ENCODE measurements around the gene UQCC5. TPM values are rescaled to one million over a fixed set of nuclear protein-coding genes. Genes with fewer than 3 reads are reported as not detected.
A peak's percentile ranks its signal among the peaks of the same experiment; 100 is the strongest.

UQCC5 gene
- total RNA-seq, 1 donor from 2014 or later, result 16.0 TPM

DNA sequence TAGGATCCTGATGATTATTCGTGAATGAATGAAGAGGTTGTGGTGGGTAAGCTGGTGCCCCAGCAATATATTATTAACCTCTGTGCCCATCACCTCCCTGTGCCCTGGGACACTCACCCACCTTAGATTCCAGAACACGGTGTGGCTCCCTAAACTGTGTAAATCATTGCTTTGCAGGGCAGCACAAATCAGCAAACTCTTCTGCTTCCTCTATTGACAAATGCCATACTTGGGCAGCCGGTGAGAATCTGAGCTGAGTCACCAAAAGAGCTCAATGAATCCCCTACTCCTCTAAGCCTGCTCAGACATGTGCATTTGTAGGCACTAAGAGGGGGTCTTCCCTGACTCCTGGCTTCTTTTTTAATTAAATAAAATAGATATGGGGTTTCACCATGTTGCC is 15.7 kb downstream of the UQCC5 start:
- intact Hi-C loops (cut with DNase I), result no loop called here
- DNase-seq (ENCODE audit: low spot score) (no peak), ATAC-seq (no peak)

DNA sequence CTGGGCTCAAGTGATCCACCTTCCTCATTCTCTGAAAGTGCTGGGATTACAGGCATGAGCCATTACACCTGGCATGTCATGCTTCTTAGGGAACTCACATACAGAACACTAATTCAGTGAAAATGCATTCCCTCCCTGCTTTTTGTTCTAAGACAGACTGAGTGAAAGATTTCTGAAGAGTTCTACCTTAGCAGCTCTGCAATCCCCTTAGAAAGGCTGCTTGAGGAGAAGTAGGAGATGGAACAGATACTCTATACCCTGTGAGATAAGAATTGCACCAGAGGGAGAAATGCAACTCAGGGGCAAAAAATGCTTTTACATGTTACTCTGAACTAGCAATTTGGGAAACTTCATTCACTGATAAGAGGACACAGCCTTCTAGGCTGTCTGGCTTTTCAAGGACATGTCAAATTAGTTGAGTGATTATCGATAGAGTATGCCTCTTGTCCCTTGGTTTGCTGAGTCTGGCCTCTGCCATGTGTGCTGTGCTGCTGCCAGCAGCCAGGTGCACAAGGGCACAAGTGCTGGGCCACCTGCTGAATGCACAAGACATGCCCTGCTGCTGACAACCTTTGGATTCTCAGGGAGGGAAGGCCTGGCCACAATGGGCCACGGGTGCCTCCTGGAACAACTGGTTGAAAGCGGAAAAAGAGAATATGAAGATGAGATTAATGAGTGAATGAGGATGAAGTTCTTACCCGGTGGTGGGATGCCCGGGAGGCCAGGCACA is 17.8 kb downstream of the UQCC5 start:
- ATAC-seq (no peak), DNase-seq (ENCODE audit: low spot score) (no peak)
- intact Hi-C loops (cut with DNase I), result no loop called here

DNA sequence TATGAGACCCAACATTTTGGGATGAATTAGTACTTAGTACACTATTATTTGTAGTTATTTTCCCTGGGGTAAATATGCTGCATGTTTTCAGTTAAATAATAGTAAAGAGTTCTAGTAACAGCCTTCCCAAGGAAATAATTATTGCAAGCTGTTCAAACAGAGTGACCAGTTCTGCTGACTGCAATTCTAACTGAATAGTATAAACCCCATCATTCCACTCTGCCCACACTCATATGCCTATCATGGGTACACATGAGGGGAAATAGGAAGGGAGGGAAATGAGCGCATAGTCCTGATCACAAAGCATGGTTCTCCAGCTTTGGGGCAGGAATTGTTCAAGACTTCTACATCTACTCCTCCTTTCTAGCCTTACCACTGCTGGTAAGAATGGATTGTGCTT is 18.7 kb downstream of the UQCC5 start:
- intact Hi-C loops (cut with DNase I), result no loop called here
- DNase-seq (ENCODE audit: low spot score), result no peak

DNA sequence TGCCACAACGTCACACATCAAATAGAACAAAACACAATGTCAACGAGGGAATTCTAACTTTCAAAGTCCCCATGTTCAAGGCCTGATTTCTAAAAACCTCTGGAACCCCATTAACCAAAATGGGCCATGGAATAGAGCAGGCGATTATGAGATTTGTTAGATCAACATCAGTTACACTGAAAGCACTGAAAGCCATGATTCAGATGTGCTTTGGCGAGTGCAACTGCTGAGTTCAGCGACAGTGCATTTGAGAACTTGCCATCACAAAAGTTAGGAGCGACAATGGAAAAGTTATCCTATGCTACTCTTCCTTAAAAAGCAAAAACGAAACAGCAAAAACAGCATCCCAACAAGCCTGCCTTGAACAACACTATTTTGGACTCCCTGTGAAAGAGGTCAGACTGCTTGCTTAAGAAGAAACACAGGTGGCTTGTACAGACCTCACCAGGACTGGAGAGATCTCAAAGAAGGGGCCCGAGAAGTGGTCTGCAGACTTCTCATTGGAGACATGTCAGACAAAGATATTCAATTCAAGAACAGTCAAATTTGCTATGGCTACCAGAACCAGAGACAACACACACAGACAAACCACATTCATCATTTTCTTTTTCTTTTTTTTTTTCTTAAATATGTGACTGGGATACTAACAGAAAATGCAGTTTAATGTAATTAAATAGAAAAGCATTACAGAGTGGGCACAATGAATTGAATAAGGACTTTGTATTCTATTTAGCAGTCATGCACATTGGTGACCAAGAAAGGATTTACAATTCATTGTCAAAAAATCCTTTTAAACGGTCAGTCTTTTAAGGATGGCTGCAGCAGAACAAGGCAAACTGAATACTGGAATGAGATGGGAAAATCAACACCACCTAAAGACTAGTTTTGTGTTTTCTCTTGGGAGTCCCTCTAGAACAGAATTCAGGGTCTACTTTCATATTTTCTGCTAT is 20.9 kb downstream of the UQCC5 start:
- intact Hi-C loops (cut with DNase I), result no loop called here
- ATAC-seq (peak; percentile 60), DNase-seq (ENCODE audit: low spot score) (no peak)

More for the DNA sequence above, 18.7 kb downstream of the UQCC5 start:
- ATAC-seq, result peak; percentile 18

DNA sequence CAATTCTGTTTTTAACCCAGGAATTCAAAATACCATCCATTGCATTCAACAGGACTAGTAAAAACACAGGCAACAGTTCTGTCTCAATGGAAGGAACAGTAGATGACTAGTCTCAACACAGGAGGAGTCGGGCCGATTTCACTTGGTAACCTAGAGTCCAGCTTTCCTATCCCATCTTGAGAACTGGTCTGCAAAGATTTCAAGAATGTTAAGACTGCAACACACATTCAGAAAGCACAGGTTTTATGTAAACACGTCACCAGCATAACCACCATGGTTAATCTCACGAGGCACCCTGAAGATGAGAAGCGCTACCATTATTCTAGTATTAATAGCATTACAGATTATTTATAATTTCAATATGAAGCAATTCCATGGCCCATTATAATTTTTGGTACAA is 22.0 kb downstream of the UQCC5 start:
- ATAC-seq, result no peak
- no peak for DNase-seq (ENCODE audit: low spot score)
- intact Hi-C loops (cut with DNase I), result no loop called here

DNA sequence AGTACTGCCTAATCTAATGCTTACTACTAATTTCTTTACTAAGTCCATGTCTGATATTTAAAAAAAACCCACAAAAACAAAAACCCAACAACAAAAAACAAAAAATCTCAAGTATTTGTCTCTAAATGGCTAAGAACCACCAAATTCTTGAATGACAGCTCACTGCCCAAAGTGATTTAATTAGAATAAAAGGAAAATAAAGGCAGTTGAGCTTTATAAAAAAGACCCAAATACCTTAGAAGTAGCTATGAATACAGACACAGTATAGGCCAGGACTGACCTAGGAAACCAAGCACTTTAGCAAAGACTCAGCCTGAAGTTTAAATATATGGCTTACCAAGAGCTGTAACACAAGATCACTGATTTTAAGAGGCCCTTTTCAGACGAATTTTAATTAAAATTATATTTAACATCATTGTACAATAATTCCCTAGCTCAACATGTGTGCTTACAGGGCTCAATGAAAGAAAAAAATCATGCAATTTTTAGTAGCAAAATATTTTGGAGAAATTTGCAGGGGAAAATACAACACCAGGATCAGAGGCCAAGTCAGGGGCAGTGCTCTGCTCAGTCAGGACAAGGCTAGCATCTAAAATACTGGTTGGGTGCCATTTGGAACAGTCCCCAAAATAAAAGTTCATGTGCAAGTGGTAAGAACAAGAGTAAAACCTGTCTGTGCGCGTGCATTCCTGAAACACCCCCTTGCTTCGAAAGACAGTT is 24.8 kb downstream of the UQCC5 start:
- ATAC-seq, result no peak
- DNase-seq (ENCODE audit: low spot score), result no peak
- intact Hi-C loops (cut with DNase I), result no loop called here

DNA sequence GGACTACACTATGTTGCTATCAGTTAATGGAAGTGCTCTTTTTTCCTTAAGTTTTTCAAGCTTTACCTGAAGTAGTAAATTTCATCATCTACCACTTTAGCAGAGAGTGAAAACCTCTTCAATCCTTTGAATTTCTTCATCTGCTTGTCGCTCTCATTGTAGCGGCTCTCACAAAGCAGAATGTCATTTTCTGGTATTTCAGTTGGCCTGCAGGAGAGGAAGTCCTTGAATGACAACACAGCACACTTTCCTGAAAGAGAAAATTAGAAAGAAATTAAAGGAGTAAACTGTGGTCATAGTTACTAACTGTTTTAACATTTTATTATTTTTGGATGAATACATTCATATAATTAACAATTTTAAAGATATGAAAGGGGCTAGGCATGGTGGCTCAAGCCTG is 27.6 kb downstream of the UQCC5 start:
- no peak for ATAC-seq
- intact Hi-C loops (cut with DNase I), result no loop called here
- no peak for DNase-seq (ENCODE audit: low spot score)

DNA sequence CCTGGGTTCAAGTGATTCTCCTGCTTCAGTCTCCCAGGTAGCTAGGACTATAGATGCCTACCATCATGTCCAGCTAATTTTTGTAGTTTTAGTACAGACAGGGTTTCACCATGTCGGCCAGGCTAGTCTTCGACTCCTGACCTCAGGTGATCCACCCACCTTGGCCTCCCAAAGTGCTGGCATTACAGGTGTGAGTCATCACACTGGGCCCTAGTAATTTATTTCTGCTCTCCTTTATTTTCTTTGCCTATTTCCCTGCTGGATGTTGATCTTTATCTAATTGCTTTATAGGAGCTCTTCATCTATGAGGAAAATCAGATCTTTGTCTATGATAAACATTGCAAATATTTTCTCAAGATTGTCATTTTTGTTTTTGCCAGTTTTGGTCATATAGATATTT is 31.7 kb downstream of the UQCC5 start:
- intact Hi-C loops (cut with DNase I), result no loop called here
- DNase-seq (ENCODE audit: low spot score), result no peak
- no peak for ATAC-seq

DNA sequence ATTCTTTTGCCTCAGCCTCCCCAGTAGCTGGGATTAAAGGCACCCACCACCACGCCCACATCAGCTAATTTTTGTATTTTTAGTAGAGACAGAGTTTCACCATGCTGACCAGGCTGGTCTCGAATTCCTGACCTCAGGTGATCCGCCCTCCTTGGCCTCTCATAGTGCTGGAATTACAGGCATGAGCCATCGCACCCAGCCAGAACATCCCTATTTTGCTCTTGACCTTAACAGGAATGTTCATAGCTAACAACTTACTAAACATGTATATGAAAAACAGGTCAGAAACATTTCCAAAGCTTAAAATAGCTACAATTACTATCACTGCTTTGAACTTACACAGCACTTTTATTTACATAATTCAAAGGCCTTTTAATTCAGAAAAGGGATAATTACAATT is 33.7 kb downstream of the UQCC5 start:
- DNase-seq (ENCODE audit: low spot score), result no peak
- intact Hi-C loops (cut with DNase I), result no loop called here
- ATAC-seq, result no peak

DNA sequence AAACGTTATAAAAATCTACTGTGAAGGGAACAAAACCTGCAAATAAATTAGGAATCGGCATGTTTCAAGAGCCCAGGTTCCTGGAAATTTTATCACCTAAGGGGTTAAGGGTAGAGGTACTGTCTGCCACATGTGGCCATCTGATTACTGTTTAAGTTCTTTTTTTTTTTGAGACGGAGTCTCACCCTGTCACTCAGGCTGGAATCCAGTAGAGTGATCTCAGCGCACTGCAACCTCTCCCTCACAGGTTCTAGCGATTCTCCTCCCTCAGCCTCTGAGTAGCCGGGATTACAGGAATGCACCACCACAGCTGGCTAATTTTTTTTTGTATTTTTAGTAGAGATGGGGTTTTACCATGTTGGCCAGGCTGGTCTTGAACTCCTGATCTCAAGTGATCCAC is 35.8 kb downstream of the UQCC5 start:
- intact Hi-C loops (cut with DNase I), result no loop called here
- DNase-seq (ENCODE audit: low spot score), result no peak
- no peak for ATAC-seq

DNA sequence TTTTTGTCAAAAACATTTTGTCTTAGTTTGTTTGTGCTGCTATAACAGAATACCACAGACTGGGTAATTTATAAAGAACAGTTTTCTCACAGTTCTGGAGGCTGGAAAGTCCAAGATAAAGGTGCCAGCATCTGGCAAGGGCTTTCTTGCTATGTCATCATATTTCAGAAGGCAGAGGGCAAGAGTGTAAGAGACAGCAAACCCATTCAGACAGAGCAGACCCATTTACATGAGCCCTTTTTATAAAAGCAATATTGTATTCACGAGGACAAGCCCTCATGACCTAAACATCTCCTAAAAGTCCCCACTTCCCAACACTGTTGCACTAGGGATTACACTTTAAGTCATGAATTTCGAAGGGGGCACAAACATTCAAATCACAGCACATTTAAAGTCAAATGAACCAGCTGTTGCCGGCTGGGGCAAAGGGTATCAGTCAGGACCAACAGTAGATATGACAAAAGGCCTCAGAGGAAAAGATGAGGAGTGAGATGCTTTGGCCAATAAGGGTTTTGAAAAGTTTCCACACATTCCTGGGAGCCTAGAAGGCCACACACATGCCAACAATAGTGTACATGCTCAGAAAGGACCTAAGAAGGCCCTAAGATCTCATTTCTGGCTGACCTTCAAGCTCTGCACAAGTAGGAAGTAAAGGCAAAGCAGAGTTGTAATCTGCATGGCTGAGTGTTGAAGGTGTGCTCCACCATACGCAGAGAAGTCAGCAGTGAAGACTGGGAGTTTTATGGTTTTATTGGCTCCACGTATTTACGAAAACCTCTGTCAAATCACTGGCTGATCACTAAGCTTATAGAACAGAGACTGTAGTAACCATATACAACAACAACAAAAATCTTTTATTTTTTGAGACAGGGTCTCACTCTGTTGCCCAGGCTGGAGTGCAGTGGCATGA is 37.9 kb downstream of the UQCC5 start:
- DNase-seq (ENCODE audit: low spot score), result no peak
- intact Hi-C loops (cut with DNase I), result no loop called here
- no peak for ATAC-seq

Other genes starting within 250 kb of the UQCC5 start
- gene GLYCTK, start 248.8 kb upstream of the UQCC5 start, total RNA-seq, result 16.7 TPM
- gene DNAH1, start 220.3 kb upstream of the UQCC5 start, total RNA-seq, result 20.1 TPM
- gene BAP1, start 126.6 kb upstream of the UQCC5 start, total RNA-seq, result 59.5 TPM
- gene PHF7, start 125.9 kb upstream of the UQCC5 start, total RNA-seq, result 11.4 TPM
- gene SEMA3G, start 91.5 kb upstream of the UQCC5 start, total RNA-seq, result 38.3 TPM
- 205 TPM for gene TNNC1, start 82.6 kb upstream of the UQCC5 start, total RNA-seq
- 163 TPM for gene NISCH, start 81.0 kb upstream of the UQCC5 start, total RNA-seq
- 256 TPM for gene STAB1, start 41.3 kb upstream of the UQCC5 start, total RNA-seq
- gene NT5DC2, start 2.7 kb upstream of the UQCC5 start, total RNA-seq, result 78.3 TPM
- 82.0 TPM for gene PBRM1, start 149.3 kb downstream of the UQCC5 start, total RNA-seq
- gene GNL3, start 149.4 kb downstream of the UQCC5 start, total RNA-seq, result 55.4 TPM
- 55.8 TPM for gene GLT8D1, start 169.2 kb downstream of the UQCC5 start, total RNA-seq
- 60.0 TPM for gene SPCS1, start 169.5 kb downstream of the UQCC5 start, total RNA-seq
- gene NEK4, start 234.3 kb downstream of the UQCC5 start, total RNA-seq, result 31.4 TPM
- not detected for gene ITIH1, start 241.0 kb downstream of the UQCC5 start, total RNA-seq

All from sciatic nerve (tissue), 2 donors.